Mesothelial cell of epicardium (in vitro differentiated cells): Measurements from ENCODE around the gene LRRC27. TPM values are rescaled to one million over a fixed set of nuclear protein-coding genes. Genes with fewer than 3 reads are reported as not detected.
A peak's percentile ranks its signal among the peaks of the same experiment; 100 is the strongest.
"Not testable (repeated sequence)": the region's sequence is repeated elsewhere in the genome, so short reads cannot be mapped to it uniquely, and the experiment has no call there.

Experiments used
- DNase-seq, 2 experiments: peaks; one replicate each; pipeline ENCODE4 v3.0.0; 2021; ENCODE audit warnings: low spot score in 2 of 2; ENCODE audit not compliant: unreplicated experiment in 2 of 2
- H3K27ac Mint-ChIP-seq: 2 replicates; pipeline ENCODE4 v1.8.0; 2021; ENCODE audit warnings: mixed read lengths
- H3K27me3 Mint-ChIP-seq: 2 replicates; pipeline ENCODE4 v1.8.0; 2021; ENCODE audit warnings: low read depth, mixed read lengths
- H3K36me3 Mint-ChIP-seq: 2 replicates; pipeline ENCODE4 v1.8.0; 2021; ENCODE audit warnings: mixed read lengths
- H3K4me1 Mint-ChIP-seq: 2 replicates; pipeline ENCODE4 v1.8.0; 2021; ENCODE audit warnings: mixed read lengths
- H3K4me3 Mint-ChIP-seq: 2 replicates; pipeline ENCODE4 v1.8.0; 2021; ENCODE audit warnings: mild to moderate bottlenecking, moderate library complexity, mixed read lengths
- H3K9me3 Mint-ChIP-seq: 2 replicates; pipeline ENCODE4 v1.8.0; 2021; ENCODE audit warnings: mixed read lengths
- total RNA-seq: library from RNA; stranded (reverse); gene quantifications from 3 replicates; pipeline ENCODE4 v1.2.1, GENCODE V29; 2021
- TF ChIP-seq, protein P1 (sequence below): fragments of 200-600 bp; sonication (generic); IDR thresholded peaks from one replicate; pipeline ENCODE4 v1.5.0; 2021; ENCODE audit warnings: antibody characterized with exemption; ENCODE audit not compliant: unreplicated experiment

LRRC27 gene
- total RNA-seq, 1 donor from 2014 or later: 15.2 TPM

DNA sequence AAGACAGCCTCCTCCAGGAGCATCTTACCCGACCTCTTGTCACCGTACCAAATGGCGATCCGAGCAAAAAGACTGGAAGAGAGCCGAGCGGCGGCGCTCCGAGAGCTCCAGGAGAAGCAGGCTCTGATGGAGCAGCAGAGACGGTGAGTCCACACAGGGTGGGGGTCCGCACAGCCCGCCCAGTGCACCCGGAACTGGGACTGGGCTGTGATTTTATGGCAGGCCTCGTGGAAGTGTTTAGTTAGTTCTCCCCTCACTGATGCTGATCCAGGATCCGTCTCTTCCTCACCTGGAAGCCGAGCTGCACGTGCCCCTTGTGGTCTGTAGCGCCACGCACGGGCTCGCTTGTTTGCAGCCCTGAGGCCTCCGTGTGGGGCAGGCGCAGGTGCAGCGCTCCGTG lies 19.6 kb downstream of the LRRC27 start:
- Mint-ChIP-seq H3K9me3 (no peaks in the 10 kb centered on the region), H3K27me3 (no peaks in the 10 kb centered on the region), H3K27ac (no peak overlapping the region), H3K4me3 (no peak overlapping the region), H3K36me3 (peaks cover under 1% of the 10 kb centered on the region), H3K4me1 (no peaks in the 10 kb centered on the region)
- DNase-seq: no peak
- TF ChIP-seq, protein P1, sequence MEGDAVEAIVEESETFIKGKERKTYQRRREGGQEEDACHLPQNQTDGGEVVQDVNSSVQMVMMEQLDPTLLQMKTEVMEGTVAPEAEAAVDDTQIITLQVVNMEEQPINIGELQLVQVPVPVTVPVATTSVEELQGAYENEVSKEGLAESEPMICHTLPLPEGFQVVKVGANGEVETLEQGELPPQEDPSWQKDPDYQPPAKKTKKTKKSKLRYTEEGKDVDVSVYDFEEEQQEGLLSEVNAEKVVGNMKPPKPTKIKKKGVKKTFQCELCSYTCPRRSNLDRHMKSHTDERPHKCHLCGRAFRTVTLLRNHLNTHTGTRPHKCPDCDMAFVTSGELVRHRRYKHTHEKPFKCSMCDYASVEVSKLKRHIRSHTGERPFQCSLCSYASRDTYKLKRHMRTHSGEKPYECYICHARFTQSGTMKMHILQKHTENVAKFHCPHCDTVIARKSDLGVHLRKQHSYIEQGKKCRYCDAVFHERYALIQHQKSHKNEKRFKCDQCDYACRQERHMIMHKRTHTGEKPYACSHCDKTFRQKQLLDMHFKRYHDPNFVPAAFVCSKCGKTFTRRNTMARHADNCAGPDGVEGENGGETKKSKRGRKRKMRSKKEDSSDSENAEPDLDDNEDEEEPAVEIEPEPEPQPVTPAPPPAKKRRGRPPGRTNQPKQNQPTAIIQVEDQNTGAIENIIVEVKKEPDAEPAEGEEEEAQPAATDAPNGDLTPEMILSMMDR: no peak

DNA sequence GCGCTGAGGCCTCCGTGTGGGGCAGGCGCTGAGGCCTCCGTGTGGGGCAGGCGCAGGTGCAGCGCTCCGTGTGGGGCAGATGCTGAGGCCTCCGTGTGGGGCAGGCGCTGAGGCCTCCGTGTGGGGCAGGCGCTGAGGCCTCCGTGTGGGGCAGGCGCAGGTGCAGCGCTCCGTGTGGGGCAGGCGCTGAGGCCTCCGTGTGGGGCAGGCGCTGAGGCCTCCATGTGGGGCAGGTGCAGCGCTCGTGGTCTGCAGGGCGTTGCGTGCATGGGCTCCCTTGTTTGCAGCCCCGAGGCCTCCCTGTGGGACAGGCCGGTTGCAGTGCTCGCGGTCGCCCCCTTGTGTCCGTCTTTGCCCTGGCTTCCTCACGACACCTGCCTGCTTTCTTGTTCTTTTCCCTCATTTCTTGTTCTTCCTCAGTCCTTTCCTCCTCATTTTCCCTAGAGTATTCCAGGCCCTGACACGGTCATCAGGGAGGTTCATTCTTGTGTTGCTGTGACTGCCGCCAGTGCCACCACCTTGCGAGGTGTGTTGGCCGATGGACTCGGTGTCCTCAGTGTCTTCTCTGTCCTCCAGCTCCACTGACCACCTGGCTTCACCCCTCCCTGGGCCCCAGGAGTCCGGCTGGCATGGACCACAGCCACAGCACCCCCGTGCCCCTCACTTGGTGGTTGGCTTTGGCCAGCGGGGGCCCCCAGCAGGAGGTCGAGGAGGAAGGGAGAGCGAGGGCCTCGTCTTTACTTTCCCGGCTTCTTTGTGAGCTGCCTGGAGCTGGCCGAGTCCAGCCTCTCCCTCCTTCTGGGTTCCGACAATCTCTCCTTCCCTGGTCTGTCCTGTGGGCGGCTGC lies 20.7 kb downstream of the LRRC27 start:
- not testable (repeated sequence) for H3K27ac Mint-ChIP-seq, H3K36me3 Mint-ChIP-seq, H3K9me3 Mint-ChIP-seq, H3K4me1 Mint-ChIP-seq, H3K27me3 Mint-ChIP-seq, H3K4me3 Mint-ChIP-seq
- peak; percentile 58 to 85 for DNase-seq
- TF ChIP-seq, protein P1: peak; percentile 68

DNA sequence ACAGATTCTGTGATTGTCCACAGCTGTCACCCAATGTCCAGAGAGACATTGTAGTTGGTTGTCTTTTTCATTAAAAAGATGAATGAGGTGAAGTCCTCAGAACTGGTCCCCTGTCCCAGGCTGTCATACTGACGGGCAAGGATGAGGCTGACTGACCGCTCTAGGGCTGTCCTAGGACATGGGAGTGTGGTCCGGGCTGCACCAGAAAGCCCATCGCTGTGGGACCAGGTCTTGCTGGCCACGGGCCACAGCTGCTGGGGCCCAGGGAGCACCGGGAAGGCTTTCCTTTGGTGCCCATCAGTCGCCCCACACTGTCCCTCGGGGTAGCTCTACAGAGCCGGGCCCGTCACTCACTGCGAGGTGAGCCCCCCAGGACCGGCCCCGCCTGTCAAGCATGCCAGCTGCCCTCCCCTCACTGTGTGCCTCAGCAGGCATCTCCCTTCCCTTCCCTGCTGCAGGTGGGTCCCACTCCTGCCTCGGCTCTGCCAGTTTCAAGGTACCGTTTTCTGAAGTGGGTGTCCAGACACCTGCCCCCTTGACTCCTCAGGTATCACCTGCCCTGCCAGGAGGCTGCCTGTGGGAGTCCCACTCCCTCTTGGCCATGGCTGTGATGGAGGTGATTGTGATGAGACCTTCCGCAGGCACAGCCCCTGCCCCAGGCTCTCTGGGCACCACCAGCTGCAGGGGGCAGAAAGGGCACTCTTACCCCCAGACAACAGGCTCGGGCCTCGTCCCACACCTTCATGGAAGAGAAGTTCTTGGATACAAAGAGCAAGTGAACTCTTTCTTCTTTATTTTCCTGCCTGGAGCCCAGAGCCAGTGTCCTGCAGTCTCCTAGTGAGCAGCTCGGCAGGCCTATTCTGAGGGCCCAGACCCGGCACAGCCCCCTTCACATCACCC lies 21.7 kb downstream of the LRRC27 start:
- no peak overlapping the region for H3K27ac Mint-ChIP-seq
- TF ChIP-seq, protein P1: no peak
- DNase-seq: no peak
- H3K36me3 Mint-ChIP-seq: peaks cover 3% of the 10 kb centered on the region
- no peak overlapping the region for H3K4me3 Mint-ChIP-seq
- no peaks in the 10 kb centered on the region for H3K4me1 Mint-ChIP-seq
- no peaks in the 10 kb centered on the region for H3K9me3 Mint-ChIP-seq
- H3K27me3 Mint-ChIP-seq: no peaks in the 10 kb centered on the region

DNA sequence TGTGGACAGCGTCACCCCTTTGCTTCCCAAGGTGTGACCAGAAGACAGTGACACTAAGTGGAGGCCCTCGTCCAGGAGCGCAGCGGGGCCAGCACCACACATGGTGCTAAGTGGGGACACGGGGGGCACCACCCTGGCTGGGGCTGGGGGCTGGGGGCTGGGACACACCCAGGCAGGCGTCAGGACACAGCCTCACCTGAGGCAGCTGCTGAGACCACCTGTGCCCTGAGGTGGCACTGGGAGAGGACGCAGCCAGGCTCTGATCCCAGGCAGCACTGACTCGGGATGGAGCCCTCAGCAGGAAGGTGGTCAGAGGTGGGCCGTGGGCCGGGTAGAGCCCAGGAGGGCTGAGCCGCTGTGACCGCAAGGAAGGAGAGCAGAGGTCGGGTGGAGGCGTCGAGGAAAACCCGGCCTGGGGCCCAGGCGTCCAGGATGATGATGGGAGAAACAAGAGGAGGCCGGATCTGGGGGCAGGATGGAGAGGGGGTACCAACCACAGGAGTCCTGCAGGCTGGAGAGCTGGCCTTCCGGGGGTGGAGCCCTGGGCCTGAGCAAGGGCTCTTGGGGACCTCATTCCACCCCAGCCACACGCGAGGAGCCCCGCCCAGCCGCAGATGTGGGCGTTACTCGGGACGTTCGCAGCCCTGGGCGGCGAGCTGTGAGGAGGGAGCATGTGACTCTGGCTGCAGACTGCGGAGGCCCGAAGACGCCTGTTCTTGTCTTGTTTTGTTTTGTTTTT lies 22.5 kb downstream of the LRRC27 start:
- no peak for DNase-seq
- Mint-ChIP-seq H3K4me3 (no peak overlapping the region), H3K4me1 (no peaks in the 10 kb centered on the region), H3K36me3 (peaks cover 3% of the 10 kb centered on the region), H3K27ac (no peak overlapping the region), H3K27me3 (no peaks in the 10 kb centered on the region), H3K9me3 (no peaks in the 10 kb centered on the region)
- TF ChIP-seq, protein P1: no peak

DNA sequence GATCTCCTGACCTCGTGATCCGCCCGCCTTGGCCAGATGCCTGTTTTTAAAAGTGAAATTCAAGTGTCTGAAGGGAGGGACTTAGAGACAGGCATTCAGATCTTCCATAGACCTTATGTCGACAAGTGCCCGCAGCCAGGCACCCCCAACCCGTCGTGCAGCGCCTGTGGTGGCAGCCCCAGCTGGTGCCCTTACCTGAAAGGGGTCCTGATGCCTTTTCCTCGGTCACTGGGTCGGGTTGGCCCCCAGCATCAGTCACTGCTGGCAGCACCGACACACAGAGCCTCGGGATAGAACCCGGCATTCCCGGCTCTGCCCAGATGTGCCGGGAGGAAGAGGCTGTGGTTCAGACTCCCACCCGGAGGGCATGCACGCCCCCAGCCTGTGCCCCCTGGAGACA lies 23.3 kb downstream of the LRRC27 start:
- TF ChIP-seq, protein P1: no peak

More for the DNA sequence above, 23.3 kb downstream of the LRRC27 start:
- DNase-seq: no peak
- Mint-ChIP-seq H3K4me3 (no peak overlapping the region), H3K9me3 (no peaks in the 10 kb centered on the region), H3K36me3 (peaks cover 3% of the 10 kb centered on the region), H3K27me3 (no peaks in the 10 kb centered on the region), H3K4me1 (no peaks in the 10 kb centered on the region), H3K27ac (no peak overlapping the region)
